Suprapubic skin (tissue), 4 donors: ENCODE data around the gene DOK6. TPM values are rescaled to one million over a fixed set of nuclear protein-coding genes. Genes with fewer than 3 reads are reported as not detected.

Experiments used
- DNase-seq, 2 donors: peaks; one replicate each; pipeline ENCODE4 v3.0.0-alpha.2; 2019; ENCODE audit warnings: low spot score in 2 of 2
- H3K27ac ChIP-seq: fragments of 200-600 bp; sonication (generic); one replicate; pipeline ENCODE4 v1.5.1; 2019
- H3K27me3 ChIP-seq: fragments of 200-600 bp; sonication (generic); one replicate; pipeline ENCODE4 v1.5.1; 2019
- H3K36me3 ChIP-seq: fragments of 200-600 bp; sonication (generic); one replicate; pipeline ENCODE4 v1.5.1; 2019
- H3K4me1 ChIP-seq: fragments of 200-600 bp; sonication (generic); one replicate; pipeline ENCODE4 v1.5.1; 2019
- H3K4me3 ChIP-seq: fragments of 200-600 bp; sonication (generic); one replicate; pipeline ENCODE4 v1.5.1; 2019; ENCODE audit warnings: mild to moderate bottlenecking
- H3K9me3 ChIP-seq: fragments of 200-600 bp; sonication (generic); one replicate; pipeline ENCODE4 v1.5.1; 2019
- CTCF ChIP-seq, 2 donors: fragments of 200-600 bp in 1 of 2; fragments of 450-650 bp in 1 of 2; sonication (generic) in 1 of 2; IDR thresholded peaks; one replicate each; pipeline ENCODE4 v1.5.1; 2016 to 2019; ENCODE audit warnings: antibody characterized with exemption in 2 of 2, mild to moderate bottlenecking in 1 of 2, moderate library complexity in 1 of 2
- EP300 ChIP-seq: sonication (generic); formaldehyde crosslinking; IDR thresholded peaks from one replicate; pipeline ENCODE4 v1.6.1; 2017; ENCODE audit warnings: antibody characterized with exemption
- POLR2A ChIP-seq, 2 donors: fragments of 450-650 bp; IDR thresholded peaks; one replicate each; pipeline ENCODE4 v1.6.1; 2017; ENCODE audit warnings: antibody characterized with exemption in 2 of 2, mild to moderate bottlenecking in 2 of 2, moderate library complexity in 2 of 2
- POLR2AphosphoS5 ChIP-seq, 3 donors: sonication (generic); formaldehyde crosslinking; IDR thresholded peaks; one replicate each; pipeline ENCODE4 v1.6.1; 2017; ENCODE audit warnings: antibody characterized with exemption in 3 of 3
- WGBS: methylation state at CpG from one replicate; pipeline ENCODE4 v1.1.5; 2018; 5-methylcytosine and 5-hydroxymethylcytosine counted together
- total RNA-seq, 4 donors: library from RNA; depleted of rRNA; stranded (reverse); fragments of >200 nt; gene quantifications; one replicate each; pipeline ENCODE4 v1.1.0, GENCODE V29; 2016

Gene DOK6
- total RNA-seq, 4 donors from 2014 or later = 0.21 to 0.80 (median 0.42) TPM; not detected in 1

GRCh38 chr18:69804776-69805501 is 404.3 kb downstream of the DOK6 start:
- no peaks in the 10 kb centered on the region for H3K36me3 ChIP-seq
- H3K9me3 ChIP-seq = no peaks in the 10 kb centered on the region
- TF ChIP-seq CTCF (IDR thresholded peaks at IDR 0.05) = no peak
- no peak for DNase-seq
- WGBS = 83% methylated on average over 5 of the region's 5 CpGs
- no peaks in the 10 kb centered on the region for H3K27me3 ChIP-seq
- no peaks in the 10 kb centered on the region for H3K4me1 ChIP-seq
- H3K4me3 ChIP-seq = no peak overlapping the region
- no peak overlapping the region for H3K27ac ChIP-seq

GRCh38 chr18:69808399-69808798 is 407.7 kb downstream of the DOK6 start:
- Histone ChIP-seq H3K36me3 (no peaks in the 10 kb centered on the region), H3K27ac (no peak overlapping the region), H3K4me3 (no peak overlapping the region), H3K4me1 (no peaks in the 10 kb centered on the region), H3K27me3 (no peaks in the 10 kb centered on the region), H3K9me3 (no peaks in the 10 kb centered on the region)
- WGBS = 78% methylated on average over 2 of the region's 2 CpGs
- DNase-seq = no peak
- TF ChIP-seq POLR2A (IDR thresholded peaks at IDR 0.05) (no peak), EP300 (no peak), POLR2AphosphoS5 (IDR thresholded peaks at IDR 0.05) (no peak), CTCF (IDR thresholded peaks at IDR 0.05) (no peak)

GRCh38 chr18:69813559-69813958 is 412.9 kb downstream of the DOK6 start:
- TF ChIP-seq POLR2A (IDR thresholded peaks at IDR 0.05) = no peak
- TF ChIP-seq POLR2AphosphoS5 (IDR thresholded peaks at IDR 0.05) = no peak
- no peak for TF ChIP-seq CTCF (IDR thresholded peaks at IDR 0.05)
- no peak for TF ChIP-seq EP300
- Histone ChIP-seq H3K4me3 (no peak overlapping the region), H3K36me3 (no peaks in the 10 kb centered on the region), H3K27me3 (no peaks in the 10 kb centered on the region), H3K9me3 (no peaks in the 10 kb centered on the region), H3K27ac (no peak overlapping the region), H3K4me1 (no peaks in the 10 kb centered on the region)
- DNase-seq = no peak
- 88% methylated on average over 1 of the region's 1 CpG for whole genome bisulfite sequencing

- H3K27me3 ChIP-seq = no peaks in the 10 kb centered on the region
- WGBS = 65% methylated on average over 4 of the region's 4 CpGs
- no peaks in the 10 kb centered on the region for H3K36me3 ChIP-seq
- H3K27ac ChIP-seq = no peak overlapping the region
- no peak overlapping the region for H3K4me3 ChIP-seq
- no peaks in the 10 kb centered on the region for H3K9me3 ChIP-seq
- TF ChIP-seq POLR2AphosphoS5 (IDR thresholded peaks at IDR 0.05) = no peak
- no peak for TF ChIP-seq CTCF (IDR thresholded peaks at IDR 0.05)
- TF ChIP-seq POLR2A (IDR thresholded peaks at IDR 0.05) = no peak
- TF ChIP-seq EP300 = no peak
- no peaks in the 10 kb centered on the region for H3K4me1 ChIP-seq
- no peak for DNase-seq
Observed at GRCh38 chr18:69814861-69815385, 414.2 kb downstream of the DOK6 start.

GRCh38 chr18:69817335-69817940 is 416.8 kb downstream of the DOK6 start:
- no peak overlapping the region for H3K4me3 ChIP-seq
- H3K27me3 ChIP-seq = no peaks in the 10 kb centered on the region
- TF ChIP-seq EP300 = no peak
- TF ChIP-seq POLR2A (IDR thresholded peaks at IDR 0.05) = no peak
- no peak for TF ChIP-seq CTCF (IDR thresholded peaks at IDR 0.05)
- TF ChIP-seq POLR2AphosphoS5 (IDR thresholded peaks at IDR 0.05) = no peak
- H3K27ac ChIP-seq = no peak overlapping the region
- WGBS = 77% methylated on average over 5 of the region's 5 CpGs
- H3K4me1 ChIP-seq = no peaks in the 10 kb centered on the region
- H3K9me3 ChIP-seq = peaks cover 4% of the 10 kb centered on the region
- H3K36me3 ChIP-seq = no peaks in the 10 kb centered on the region
- DNase-seq = no peak
